Aortic smooth muscle cell (primary cell): Measurements from ENCODE around the gene ZNF334. TPM values are rescaled to one million over a fixed set of nuclear protein-coding genes. Genes with fewer than 3 reads are reported as not detected.

Experiments
- total RNA-seq: library from RNA; depleted of rRNA; stranded (reverse); fragments of >200 nt; gene quantifications from 2 replicates; pipeline ENCODE4 v1.2.3, GENCODE V29; 2014

The ZNF334 gene
- 0.25 and 1.8 TPM in 2 replicates for total RNA-seq

DNA sequence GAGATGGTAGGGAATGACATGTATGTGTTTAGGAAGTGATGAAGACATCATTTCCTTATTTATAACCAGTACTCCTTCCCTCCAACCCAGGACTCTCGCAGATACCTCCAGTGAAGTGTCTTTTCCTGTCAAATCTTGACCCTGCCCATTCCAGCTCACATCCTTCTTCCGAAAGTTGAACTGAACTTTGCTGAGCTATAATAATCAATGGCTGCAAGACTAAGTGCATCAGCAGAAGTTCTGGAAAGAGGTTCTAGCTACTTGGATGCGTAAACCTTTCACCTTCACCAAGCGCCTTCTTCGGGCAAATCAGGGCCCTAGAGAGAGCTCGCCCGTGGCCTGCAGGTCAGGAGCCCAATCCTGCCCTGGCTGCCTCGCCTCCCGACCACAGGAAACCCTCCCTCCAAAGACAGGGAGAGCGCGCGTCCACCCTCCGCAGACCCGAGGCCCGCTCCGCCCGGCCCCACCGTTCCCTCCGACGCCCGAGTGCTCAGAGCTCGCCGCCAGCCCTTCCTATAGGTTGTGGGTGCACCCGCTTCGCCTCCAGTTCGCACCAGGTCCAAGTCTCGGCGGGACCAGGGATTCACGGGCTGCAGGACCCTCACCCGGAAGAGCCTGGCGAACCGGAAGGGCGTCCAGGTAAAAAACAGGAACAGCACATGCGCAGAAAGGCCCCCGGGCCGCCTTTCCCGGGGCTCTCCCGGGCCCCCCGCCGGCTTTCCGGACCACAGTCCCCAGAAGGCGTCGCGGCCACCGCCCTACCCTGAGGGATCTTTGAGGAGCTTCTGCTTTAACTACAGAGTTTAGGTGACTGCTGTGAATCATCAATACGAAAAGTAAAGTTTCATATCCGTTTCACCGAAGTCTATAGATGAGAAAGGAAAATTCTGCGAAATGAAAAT is at the start of gene ZNF334:
TSS of gene ZNF334 (minus strand) at position 617 of the 902 bp plus-strand sequence. CDS start 1,457 bp downstream, outside the sequence.

DNA sequence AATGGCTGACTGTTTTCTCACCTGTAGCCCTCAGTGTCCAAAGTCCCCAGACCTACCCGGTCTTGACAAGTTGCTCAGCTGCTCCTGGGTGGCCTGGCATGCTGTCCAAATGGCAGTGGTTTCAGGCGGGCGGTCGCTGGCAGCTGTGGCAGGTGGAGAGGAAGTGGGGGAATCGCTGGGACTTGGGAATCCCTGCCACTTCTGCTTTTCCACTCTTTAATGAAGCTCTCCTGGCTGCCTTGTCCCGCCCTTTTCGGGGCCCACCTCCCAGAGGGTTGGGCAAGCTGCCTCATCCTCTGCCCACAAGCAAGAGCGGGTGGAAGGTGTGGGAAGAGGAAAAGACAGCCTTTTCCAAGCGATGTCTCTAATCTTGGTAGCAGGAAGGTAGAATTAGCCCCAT is 37.1 kb upstream of the ZNF334 start, which contains the start of gene OCSTAMP:
TSS of gene OCSTAMP (minus strand) at position 194 of the 400 bp plus-strand sequence. CDS start at position 100, 94 bp downstream.

Other genes starting within 250 kb of the ZNF334 start
- not detected in 2 replicates for gene CDH22, start 205.1 kb downstream of the ZNF334 start, total RNA-seq
- 29.5 and 40.2 TPM in 2 replicates for gene ELMO2, start 106.9 kb downstream of the ZNF334 start, total RNA-seq
- not detected in 2 replicates for gene OCSTAMP, start 37.1 kb upstream of the ZNF334 start, total RNA-seq
- 1.2 and 1.5 TPM in 2 replicates for gene SLC13A3, start 137.9 kb upstream of the ZNF334 start, total RNA-seq
- gene TP53RK, start 175.9 kb upstream of the ZNF334 start, total RNA-seq: 15.9 and 21.4 TPM in 2 replicates
- gene SLC2A10, start 196.1 kb upstream of the ZNF334 start, total RNA-seq: 40.7 and 40.8 TPM in 2 replicates